Measurements from ENCODE around the gene KRT78.

GRCh38 chr12:52867642-52868041, 18.8 kb upstream of the KRT78 start:
- TF ChIP-seq POLR2A (IDR thresholded peaks at IDR 0.05) (no peak), CTCF (IDR thresholded peaks at IDR 0.05) (no peak), EP300 (IDR thresholded peaks at IDR 0.05) (no peak)
